Activated naive CD4-positive, alpha-beta T cell treated with anti-CD3 and anti-CD28 coated beads, Interleukin-2, amount 50 U/mL, for 16 hours (primary cell): Measurements from ENCODE around the gene MVB12B.

Source experiments
- DNase-seq: peaks from one replicate; pipeline ENCODE4 v3.0.0-alpha.2; 2020

Gene MVB12B

DNA sequence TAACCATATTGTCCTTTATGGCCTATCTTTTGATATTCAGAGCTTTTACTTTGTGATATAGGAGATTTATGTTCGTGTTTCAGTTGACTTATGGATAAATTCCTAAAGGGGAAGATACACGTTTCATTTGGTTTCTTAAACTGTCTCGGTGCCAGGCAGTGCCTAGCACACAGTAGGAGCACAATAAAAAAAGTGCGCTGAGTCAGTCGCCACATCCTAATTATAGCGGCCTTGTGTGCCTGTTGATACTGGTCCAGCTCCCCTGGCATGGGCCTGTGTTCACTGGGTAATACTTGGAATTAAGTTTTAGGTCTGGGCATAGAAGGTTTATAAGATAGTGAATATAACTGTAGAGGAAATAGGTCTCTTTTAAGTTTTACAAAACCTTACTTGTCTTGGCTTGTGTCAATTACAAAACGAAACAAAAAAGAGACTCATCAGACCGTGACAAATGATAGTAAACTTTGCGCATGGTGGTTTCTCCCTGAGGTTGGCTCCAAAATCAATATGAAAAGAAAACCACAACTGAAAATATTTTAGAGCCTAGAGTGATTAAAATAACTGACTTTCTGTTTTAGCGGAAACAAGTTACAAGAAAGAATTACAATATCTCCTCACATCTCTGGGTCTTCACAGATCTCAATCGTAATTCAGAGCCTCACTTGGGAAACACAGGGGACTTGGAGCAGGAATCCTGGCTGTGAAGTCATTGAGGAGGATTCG, 84.8 kb downstream of the MVB12B start:
- no peak for DNase-seq

DNA sequence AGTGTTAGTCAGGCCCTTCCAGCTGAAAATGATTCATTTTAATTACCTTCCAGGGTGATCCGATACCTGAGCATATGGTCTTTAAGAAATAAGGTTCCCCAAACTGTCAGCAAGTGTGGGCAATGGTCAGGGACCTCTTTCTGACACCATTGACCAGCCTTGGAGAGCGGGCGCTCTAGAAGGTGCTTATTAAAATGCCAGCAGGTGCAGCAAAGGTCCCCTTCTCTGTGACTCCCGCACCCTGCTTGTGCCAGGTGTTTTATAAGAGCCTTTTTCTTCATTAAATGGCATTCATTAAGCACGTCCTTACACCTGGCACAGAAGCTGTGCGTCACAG, 85.3 kb downstream of the MVB12B start:
- no peak for DNase-seq

DNA sequence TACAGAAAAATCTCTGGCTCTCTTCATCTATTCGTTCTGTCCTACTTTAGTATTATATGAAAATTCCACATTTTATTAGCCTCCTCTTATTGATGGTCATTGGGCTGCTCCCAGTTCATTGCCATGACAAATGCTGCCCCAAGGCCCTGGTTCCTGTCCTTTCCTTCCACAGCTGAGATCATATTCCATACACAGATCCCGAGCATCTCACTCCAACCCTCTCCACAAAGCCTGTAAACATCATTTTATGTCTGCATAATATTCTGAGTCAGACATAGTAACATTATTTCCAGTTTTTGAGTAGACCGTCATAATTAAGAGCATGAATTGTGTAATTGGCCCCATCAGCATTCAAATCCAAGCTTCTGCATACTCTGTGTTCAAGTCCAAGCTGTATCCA, 86.3 kb downstream of the MVB12B start:
- DNase-seq: no peak

GRCh38 chr9:126413391-126414068, 86.9 kb downstream of the MVB12B start:
- DNase-seq: no peak

DNA sequence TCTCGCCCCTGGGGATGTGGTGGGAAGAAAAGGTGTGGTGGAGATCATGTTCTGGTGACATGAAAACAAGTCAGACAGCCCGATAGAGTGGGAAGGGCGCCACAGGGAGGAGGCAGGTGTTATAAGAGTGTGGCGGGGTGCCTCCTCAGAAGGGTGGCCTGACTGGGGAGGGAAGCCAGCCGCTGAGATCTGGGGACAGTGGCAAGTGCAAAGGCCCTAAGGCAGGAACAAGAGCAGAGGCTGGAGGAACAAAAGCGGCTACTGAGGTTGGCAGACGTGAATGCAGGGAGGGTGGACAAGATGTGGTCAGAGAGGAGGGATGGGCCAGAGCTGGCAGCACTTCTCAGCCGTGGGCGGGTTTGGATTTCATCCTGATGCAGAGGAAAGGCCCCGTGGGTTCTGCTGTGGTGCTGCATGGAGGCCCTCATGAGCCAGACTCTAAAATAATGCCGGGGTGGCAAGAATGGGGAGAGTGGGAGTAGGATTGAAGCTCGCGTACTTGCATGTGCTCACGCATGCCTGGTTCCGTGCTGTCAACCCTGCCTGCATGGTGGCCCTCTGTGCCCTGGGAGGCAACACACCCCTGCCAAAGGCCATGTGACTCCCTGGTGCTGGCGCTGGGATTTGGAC, 89.2 kb downstream of the MVB12B start:
- DNase-seq: no peak

DNA sequence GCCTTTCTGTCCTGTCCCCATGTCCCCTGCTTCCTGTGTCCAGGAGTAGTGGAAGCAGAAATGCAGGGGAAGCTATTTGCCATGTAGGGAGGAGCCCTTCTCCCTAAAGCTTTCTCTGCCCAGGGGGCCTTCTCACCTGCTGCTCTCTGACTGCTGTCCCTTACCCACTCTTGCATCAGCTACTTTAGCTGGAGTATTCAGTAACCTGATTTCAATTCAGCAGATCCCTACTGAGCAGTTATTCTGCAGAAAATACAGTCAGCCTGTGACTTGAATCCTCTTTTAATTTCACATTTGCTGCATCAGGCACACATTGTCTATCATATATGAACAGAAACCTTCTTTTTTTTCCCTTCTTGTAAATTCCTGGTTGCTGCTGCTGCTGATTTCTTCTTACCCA, 90.4 kb downstream of the MVB12B start:
- DNase-seq: no peak

DNA sequence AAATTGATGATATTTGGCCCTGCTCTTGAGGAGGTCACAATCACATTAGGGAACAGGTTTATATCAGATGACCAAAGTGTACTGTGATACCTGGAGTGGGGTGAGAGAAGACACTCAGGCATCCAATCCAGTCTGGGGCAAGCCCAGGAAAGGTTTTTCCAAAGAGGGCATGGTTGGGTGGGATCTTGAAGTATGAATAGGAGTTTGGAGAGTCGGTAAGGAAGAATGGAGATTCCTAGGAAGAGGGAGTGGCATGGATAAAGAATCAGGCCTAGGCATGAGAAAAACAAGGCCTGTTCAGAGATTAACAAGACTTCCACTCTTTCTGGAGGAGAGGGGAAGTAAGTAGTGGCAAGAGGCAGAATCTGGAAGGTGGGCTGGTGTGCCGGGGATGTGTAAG, 91.1 kb downstream of the MVB12B start:
- no peak for DNase-seq

DNA sequence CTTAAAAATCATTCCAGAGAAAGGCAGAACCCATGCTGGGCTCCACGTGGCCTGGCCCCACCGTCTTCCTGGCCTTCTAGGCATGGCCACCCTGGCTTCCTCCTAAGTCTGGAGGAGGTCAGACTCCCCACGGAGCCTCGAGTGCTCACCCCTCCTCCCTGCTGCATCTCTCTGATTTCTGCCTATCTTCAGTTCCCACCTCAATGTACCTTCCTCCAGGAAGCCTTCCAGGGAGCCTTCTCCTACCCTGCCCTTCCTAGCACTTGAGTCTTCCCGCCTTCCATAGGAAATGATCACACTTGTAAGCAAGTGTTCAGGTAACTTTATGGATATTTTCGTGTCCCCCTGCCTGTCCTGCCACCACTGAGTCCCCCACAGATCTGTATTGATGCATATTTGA, 92.0 kb downstream of the MVB12B start:
- no peak for DNase-seq

DNA sequence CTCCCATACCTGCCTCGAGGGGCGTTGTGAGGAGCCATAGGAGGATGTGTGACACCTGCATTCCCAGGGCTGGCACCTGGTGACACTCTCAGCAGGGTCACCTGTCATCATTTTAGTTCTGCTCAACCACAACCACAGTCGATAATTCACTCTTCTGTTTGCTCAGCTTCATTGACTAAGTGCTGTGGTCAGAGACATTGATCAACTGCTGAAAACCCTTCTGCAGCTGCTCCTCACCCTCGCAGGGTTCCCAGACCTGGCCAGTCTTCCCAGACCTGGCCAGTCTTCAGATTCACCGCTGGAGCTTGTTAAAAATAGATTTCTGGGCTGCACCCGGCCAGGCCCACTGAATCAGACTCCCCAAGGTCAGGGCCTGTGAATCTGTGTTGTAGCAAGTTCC, 92.8 kb downstream of the MVB12B start:
- no peak for DNase-seq

GRCh38 chr9:126420135-126420534, 93.5 kb downstream of the MVB12B start:
- DNase-seq: no peak

DNA sequence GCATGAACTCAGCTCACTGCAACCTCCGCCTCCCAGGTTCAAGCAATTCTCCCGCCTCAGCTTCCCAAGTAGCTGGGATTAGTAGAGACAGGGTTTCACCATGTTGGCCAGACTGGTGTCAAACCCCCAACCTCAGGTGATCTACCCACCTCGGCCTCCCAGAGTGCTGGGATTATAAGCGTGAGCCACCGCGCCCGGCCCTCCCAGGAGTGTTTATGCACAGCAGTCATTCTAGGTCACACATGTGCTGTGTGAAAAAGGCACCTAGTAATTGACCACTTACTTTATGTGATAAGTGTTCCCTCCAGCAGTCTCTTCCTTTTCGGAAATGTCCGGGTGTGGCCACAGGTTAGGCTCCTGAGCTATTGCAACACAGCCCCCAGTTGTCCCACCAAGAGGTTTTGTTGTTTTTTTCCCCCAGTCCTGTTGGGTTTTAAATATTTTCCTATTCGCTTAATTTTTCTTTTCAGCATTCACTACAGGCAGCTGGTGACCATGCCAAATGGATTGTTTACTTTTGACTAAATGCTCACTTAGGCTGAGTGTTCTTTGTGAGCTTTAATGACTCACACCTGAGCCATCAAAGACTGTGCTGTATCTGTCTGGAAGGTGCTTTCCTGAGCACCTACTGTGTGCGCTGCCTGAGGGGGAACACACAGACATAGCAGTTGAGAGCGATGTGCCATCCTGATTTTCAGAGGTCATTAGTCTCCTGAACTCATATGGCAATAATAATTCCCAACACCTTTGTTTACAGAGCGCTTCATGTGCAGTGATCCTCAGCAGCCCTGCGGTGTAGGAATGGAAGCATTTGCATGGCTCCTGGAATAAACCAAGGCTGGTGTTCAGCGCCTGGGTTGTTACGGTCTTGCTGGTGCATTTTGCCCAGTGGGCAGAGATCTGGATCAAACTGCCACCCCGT, 94.3 kb downstream of the MVB12B start:
- no peak for DNase-seq

GRCh38 chr9:126421567-126422428, 95.2 kb downstream of the MVB12B start:
- no peak for DNase-seq

GRCh38 chr9:126423142-126423915, 96.7 kb downstream of the MVB12B start:
- no peak for DNase-seq

GRCh38 chr9:126423916-126424185, 97.2 kb downstream of the MVB12B start:
- DNase-seq: no peak

DNA sequence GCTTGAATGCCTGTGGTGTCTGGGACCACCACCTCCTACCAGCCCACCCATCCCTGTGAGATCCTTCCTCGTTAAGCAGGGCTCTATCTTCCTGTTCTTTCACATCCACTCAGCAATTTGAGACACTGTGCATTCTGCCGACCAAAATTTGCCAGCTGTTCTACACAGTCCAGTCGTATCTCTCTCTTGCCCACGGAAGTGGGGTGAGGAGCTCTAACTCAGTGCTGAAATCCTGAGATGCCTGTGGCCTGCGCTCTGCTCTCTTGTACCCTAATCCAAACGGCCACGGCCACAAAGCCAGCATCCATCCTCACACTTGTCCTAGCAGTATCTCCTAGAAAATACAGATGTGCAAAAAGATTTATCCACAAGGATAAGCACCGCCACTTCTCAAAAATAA, 97.9 kb downstream of the MVB12B start:
- DNase-seq: no peak

- DNase-seq: no peak
Observed at GRCh38 chr9:126428534-126429175, 102.0 kb downstream of the MVB12B start.

DNA sequence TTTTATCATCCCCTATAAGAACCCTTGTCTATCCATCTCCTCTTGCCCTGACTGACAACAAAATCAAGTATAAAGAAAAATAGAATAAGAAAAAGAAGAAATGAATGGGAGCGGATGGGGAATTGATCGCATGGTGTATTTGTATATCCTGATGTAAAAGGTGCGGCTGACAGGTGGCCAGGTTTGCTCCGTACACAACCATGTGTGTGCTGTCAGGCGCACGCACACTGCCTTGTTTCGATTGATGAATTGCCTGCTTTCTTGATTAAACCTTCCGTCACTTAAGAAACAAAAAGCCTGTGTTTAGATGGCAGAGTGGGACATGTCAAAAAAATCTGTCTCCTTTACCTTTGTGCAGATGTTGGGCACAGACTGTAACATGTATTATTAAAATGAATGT, 102.6 kb downstream of the MVB12B start:
- no peak for DNase-seq

- no peak for DNase-seq
Observed at GRCh38 chr9:126430124-126430523, 103.5 kb downstream of the MVB12B start.

DNA sequence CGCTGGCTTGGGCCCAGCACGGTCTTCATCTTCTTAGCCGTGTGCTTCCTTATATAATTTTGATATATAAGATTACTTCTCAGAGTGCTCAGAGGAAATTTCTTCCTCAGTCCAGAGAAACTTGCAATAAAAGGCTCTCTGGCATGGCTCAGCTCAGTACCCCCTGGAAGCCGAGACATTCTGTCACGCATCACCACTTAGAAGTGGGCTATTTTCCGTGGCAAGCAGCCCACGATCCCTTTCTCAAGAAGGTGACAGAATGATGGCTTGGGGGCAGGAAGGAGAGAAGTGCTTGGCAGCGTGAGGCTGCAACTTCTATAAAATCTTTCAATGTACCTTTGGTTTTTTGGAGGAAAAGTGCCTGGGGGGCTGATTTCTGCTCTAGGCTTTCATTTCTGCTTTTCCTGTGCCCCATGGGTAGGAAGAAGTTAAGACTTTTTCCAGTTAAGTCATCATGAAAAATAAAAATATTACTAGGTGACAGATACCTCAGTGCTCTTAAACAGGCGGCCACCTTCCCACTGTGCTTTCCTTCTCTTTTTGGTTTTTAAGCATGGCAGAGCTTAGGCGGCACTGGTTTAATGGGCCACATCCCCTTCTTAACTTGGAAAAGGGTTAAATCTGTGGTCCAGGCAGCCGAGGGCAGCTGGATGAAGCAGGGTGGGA, 104.6 kb downstream of the MVB12B start:
- no peak for DNase-seq

DNA sequence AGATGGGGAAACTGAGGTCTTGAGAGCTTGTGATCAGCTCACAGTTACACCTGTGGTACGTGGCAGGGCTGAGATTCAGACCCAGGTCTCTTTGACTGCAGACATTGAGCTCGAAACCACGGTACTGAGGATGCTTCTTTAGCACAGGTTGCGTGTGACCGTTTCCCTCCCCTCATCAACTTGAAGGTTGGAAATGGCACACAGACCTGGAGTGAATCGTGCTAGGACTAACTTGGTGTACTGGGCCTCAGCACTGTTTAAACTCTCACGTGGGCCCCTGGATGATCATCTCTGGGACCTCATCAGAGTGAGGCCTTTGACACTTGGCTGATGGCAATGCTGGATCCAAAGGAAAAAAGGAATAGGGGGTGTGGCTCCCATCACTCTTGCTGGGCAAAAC, 106.0 kb downstream of the MVB12B start:
- no peak for DNase-seq

DNA sequence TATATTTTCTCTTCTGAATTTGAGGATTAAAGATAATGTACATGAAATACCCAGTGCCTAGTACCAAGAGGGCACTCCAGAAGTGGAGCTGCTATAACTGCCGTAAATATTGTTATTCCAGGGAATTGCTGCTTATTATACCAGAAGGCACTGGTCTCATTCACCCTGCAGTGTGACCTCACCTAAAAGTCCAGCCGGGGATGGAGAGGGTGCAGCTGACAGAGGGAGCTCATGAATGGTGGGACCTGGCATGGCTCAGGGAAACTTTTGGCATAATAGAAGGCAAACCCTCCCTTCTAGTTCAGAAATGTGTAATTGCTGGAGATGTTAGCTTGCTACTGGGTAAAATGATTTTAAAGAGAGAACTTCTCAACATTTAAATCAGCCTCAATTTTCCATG, 108.5 kb downstream of the MVB12B start:
- no peak for DNase-seq
